NCI-H2171 treated with DMSO at 0.1 percent for 48 hours (cell line): ENCODE measurements around the gene RBM4.

Experiments
- DNase-seq: peaks from one replicate; lab custom pipeline; 2025; lab: John Stamatoyannopoulos, UW

The RBM4 gene

GRCh38 chr11:66651016-66651415, 12.5 kb downstream of the RBM4 start:
- DNase-seq: no peak

- no peak for DNase-seq
Observed at GRCh38 chr11:66652651-66653050, 14.1 kb downstream of the RBM4 start.

DNA sequence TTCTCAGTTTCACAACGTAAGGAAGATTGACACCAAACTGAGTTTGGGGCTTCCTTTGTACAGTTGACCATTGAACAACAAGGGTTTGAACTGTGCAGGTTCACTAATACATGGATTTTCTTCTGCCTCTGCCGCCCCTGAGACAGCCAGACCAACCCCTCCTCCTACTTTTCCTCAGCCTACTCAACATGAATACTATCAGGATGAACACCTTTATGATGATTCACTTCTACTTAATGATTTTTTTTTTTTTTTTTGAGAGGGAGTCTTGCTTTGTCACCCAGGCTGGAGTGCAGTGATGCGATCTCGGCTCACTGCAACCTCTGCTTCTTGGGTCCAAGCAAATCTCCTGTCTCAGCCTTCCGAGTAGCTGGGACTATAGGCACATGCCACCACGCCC, 14.6 kb downstream of the RBM4 start:
- no peak for DNase-seq

- DNase-seq: no peak
Observed at GRCh38 chr11:66659763-66660162, 21.3 kb downstream of the RBM4 start.

DNA sequence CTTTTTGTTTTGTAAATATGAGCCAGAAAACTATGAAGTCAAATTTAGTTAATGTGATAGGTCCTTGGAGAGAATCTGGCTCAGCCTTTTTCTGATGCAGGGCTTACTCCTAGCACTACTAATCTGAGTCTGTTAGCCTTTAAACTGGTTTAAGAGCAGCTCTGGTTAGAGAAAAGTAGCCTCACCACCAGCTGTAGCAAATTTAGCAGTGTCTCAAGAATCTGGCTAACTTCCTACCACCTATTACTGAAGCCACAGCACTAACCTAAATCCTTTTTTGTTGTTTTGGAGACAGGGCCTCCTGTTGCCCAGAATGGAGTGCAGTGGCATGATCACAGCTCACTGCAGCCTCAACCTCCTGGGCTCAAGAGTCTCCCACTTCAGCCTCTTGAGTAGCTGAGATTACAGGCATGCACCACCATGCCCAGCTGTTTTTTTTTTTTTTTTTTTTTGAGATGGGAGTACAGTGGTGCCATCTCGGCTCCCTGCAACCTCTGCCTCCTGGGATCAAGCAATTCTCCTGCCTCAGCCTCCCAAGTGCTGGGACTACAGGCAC, 25.3 kb downstream of the RBM4 start:
- DNase-seq: no peak

GRCh38 chr11:66665369-66665768, 26.9 kb downstream of the RBM4 start:
- DNase-seq: no peak

DNA sequence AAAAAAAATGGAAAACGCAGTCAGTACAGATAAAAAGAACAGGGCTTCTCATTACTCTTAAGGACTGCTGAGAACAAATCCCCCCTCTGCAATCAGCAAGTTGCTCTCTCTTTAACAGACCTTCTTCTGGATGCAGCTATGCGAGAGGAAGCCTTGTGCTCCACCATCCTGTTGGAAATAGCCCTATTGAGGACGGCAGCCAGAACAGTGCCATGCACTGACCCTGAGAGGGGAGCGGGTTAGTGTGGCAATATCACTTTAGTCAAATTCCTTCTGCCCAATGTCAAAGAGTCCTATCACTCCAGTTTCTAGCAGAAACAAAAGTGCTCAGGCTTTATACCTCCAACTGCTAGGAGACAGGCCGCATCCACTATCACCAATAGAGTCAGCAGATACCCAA, 32.3 kb downstream of the RBM4 start:
- DNase-seq: no peak

- DNase-seq: no peak
Observed at GRCh38 chr11:66674964-66675602, 36.6 kb downstream of the RBM4 start.

GRCh38 chr11:66676282-66676919, 37.9 kb downstream of the RBM4 start:
- no peak for DNase-seq

DNA sequence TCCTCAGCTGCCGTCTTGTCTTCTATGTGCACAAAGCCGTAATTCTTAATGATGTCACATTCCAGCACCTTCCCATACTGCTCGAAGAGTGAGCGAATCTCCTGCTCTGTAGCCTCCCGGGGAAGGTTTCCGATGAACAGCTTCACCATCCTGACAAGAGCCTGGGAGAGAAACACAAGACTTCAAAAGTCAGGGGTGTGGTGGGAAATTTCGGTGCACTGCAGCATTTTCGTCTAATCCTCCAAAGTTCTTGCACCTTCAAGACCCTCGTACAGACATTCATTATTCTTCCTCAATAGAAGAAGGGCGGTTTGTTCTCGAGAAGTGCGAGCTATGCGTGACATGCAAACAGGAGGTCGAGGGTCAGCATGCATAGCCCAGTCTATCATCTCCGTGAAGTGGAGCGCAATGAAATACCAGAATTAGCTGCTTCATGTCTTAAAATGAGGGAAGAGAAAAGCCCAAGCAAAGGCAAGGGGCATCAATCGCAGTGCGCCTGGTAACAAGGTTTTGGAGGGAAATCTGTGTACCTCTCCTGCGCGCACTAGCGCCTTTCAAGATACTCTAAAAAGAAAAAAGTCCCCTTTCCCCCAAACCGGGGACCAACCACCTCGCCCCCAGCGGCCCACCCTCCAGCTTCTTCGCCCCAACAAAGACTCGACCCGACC, 38.6 kb downstream of the RBM4 start:
- DNase-seq: no peak

GRCh38 chr11:66677599-66678375, 39.3 kb downstream of the RBM4 start, which contains the start of gene RBM4B:
RBM4B (minus strand) TSS chr11:66677887; CDS start chr11:66677079, 808 bp downstream.
- peak; percentile 96 for DNase-seq

- DNase-seq: no peak
Observed at GRCh38 chr11:66680966-66681645, 42.6 kb downstream of the RBM4 start.

GRCh38 chr11:66683877-66684276, 45.4 kb downstream of the RBM4 start:
- no peak for DNase-seq

- DNase-seq: no peak
Observed at GRCh38 chr11:66684635-66685034, 46.1 kb downstream of the RBM4 start.

- peak; percentile 41 for DNase-seq
Observed at GRCh38 chr11:66685276-66686099, 47.0 kb downstream of the RBM4 start.

DNA sequence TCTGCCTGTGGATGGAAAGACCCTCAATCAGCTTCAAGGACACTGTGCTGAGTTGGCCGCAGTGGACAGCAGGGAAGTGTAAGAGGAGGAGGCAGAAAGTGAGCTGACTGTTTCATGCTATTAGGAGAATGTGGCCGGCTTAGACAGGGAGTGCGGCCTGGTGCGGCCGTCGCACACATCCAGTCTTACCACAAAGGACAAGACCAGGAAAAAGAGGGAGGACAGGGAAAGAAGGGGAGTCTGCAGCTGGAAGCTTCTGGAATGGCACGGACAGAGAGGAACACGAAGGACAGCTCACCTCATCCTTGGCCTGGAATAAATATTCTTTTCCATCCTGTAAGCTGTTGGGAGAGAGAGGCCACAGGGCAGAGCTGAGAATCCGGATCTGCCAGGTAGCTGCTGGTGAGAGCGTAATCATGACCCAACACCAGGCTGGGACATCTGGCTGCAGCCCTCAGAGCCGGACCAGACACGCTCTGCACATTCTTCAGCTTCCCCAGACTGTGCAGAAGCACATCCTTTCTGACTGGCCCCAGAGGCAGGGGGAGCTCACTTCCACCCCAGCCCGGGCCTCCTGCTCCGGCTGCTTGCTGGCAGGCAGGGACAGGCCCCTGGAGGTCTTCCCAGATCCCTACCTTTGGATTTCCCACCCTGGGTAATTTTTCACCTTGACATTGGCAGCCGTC, 47.7 kb downstream of the RBM4 start:
- DNase-seq: no peak

GRCh38 chr11:66686801-66687750, 48.6 kb downstream of the RBM4 start:
- peak; percentile 12 for DNase-seq

DNA sequence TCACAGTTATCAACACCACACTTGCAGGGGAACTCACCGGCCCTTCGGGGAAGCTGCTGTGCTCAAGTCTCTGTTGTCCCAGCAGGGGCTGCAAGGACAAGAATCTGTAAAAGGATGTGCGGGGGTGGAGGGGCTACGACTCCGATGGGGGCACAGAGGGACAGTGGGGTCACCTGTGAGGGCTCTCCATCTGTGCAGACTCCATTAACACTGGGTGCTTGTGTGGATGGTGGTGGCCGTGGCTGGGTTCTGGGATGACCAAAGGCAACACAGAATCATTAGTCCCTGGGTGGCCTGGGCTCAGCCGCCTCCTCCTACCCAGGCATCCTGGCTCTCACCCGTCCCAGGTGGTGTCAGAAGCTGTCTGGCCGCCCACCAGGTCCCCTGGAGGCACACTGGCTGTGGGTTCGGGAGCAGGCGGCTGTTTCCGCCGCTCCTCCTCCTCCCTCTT, 49.4 kb downstream of the RBM4 start:
- no peak for DNase-seq
